Fibroblast of skin of abdomen (primary cell): ENCODE measurements around the gene C1QBP. TPM values are rescaled to one million over a fixed set of nuclear protein-coding genes. Genes with fewer than 3 reads are reported as not detected.
"Not testable (repeated sequence)": the region's sequence is repeated elsewhere in the genome, so short reads cannot be mapped to it uniquely, and the experiment has no call there.

ENCODE experiments used
- DNase-seq: peaks from one replicate; pipeline ENCODE4 v3.0.0-alpha.2; 2013
- polyA plus RNA-seq, 2 experiments: library from polyadenylated mRNA; unstranded; fragments of 120-200 nt; gene quantifications; one replicate each; pipeline ENCODE4 v1.2.1, GENCODE V29; 2013; ENCODE audit not compliant: insufficient read length in 2 of 2

C1QBP gene
- polyA plus RNA-seq (2013, experiment 1 of 2; ENCODE audit: insufficient read length), result 152 TPM
- polyA plus RNA-seq (2013, experiment 2 of 2; ENCODE audit: insufficient read length), result 151 TPM

GRCh38 chr17:5438716-5439445 is at the start of gene C1QBP:
TSS of gene C1QBP (minus strand) at chr17:5439155. CDS start at chr17:5439073, 82 bp downstream.
- DNase-seq, result peak; percentile 87

DNA sequence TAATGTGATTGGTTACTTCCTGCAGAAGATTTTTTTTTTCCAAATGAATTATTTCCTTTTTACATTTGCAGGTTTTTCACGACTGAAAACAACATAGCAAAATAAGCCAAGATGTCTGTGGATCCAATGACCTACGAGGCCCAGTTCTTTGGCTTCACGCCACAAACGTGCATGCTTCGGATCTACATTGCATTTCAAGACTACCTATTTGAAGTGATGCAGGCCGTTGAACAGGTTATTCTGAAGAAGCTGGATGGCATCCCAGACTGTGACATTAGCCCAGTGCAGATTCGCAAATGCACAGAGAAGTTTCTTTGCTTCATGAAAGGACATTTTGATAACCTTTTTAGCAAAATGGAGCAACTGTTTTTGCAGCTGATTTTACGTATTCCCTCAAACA is 49.8 kb upstream of the C1QBP start:
- DNase-seq, result no peak

- DNase-seq, result peak; percentile 100
These were observed 47.5 kb upstream of the C1QBP start, which contains the start of gene MIS12 for GRCh38 chr17:5486206-5487124. TSS of gene MIS12 (plus strand) at chr17:5486566. CDS start at chr17:5488863, 2,297 bp downstream.

- peak; percentile 41 for DNase-seq
These were observed 46.6 kb upstream of the C1QBP start, which contains the start of gene DERL2 for GRCh38 chr17:5485270-5486205. TSS of gene DERL2 (minus strand) at chr17:5486178. CDS start at chr17:5486161, 17 bp downstream.

- DNase-seq, result no peak
These were observed 42.5 kb upstream of the C1QBP start for GRCh38 chr17:5481451-5481850.

GRCh38 chr17:5480962-5481361 is 42.0 kb upstream of the C1QBP start:
- DNase-seq, result no peak

GRCh38 chr17:5478992-5479391 is 40.0 kb upstream of the C1QBP start:
- no peak for DNase-seq

DNA sequence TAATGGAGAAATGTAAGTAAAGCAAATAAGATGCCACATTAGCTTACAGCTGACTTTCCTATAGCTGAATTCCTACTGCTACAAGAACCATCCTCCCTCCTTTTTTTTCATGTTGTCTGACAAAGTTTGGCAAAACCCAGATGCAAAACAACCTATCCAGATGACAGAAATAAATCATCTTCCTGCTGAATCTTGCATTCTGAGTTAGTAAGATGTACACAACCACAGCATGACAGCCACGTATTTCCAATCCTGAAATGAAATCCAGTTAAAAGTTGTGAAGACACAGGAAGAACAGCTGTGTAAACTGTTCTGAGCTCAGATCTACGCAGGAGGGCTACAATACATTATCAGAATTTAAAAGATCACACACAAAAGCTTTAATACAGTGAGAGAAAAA is 35.0 kb upstream of the C1QBP start:
- DNase-seq, result no peak

- no peak for DNase-seq
These were observed 33.6 kb upstream of the C1QBP start for GRCh38 chr17:5472511-5472910.

DNA sequence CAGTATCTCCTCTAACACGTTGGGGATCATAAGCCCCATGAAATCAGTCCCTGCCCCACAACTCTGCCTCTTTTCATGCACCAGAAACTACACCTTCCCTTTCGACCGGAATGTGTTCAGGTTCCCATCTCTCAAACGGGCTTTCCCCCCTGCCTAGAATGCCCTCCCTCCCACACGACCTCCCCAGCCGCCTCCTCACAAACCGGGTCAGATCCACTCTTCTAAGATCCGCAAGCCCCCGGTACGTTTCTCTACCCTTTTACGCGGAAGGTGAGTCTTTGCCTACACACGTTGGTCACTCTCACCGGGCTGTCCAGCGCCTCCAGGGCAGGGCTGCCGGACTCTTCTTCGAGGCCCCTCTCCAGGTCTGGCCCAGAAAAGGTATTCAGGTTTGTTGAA is 29.1 kb upstream of the C1QBP start:
- no peak for DNase-seq

- DNase-seq, result no peak
These were observed 28.5 kb upstream of the C1QBP start for GRCh38 chr17:5467416-5467815.

DNA sequence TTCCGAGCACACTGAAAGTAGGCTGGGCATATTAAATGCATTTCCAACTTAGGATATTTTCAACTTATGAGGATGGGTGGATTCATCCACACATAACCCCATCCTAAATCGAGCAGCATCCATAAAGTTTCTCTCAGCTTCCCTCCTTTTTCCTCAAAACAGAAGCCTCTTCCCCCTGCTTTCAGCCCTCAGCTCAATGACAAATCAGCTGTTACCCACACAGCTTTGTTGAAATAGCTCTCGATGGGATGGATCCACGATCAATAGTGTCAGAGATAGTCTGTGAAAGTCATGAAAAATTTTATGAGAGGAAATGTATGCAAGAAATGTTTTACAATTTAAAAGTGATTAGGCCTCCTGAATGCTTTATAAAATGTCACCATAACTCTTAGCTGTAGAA is 27.3 kb upstream of the C1QBP start:
- no peak for DNase-seq

GRCh38 chr17:5464717-5465507 is 26.0 kb upstream of the C1QBP start:
- DNase-seq, result no peak

- DNase-seq, result no peak
These were observed 7.8 kb upstream of the C1QBP start for GRCh38 chr17:5446786-5447185.

- no peak for DNase-seq
These were observed 5.3 kb upstream of the C1QBP start for GRCh38 chr17:5444209-5444608.

GRCh38 chr17:5443728-5444127 is 4.8 kb upstream of the C1QBP start:
- no peak for DNase-seq

- no peak for DNase-seq
These were observed 450 bp upstream of the C1QBP start for GRCh38 chr17:5439446-5439764.

- DNase-seq, result peak; percentile 35
These were observed 1.1 kb downstream of the C1QBP start for GRCh38 chr17:5437721-5438317.

DNA sequence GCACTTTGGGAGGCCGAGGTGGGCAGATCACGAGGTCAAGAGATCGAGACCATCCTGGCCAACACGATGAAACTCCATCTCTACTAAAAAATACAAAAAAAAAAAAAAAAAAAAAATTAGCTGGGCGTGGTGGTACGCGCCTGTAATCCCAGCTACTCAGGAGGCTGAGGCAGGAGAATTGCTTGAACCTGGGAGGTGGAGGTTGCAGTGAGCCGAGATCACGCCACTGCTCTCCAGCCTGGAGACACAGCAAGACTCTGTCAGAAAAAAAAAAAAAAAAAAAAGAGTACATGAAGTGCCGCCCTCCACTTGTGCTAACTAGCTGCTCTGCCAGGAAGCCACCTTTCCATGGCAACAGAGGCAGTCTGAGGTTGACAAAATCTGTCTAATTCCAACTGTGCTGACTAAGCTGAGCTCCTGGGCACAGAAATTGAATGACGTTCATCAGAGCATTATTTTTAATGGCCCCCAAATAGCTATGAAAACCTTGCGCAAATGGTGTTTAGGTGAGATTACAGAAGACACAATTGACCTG is 3.1 kb downstream of the C1QBP start:
- not testable (repeated sequence) for DNase-seq

- no peak for DNase-seq
These were observed 4.0 kb downstream of the C1QBP start for GRCh38 chr17:5434984-5435383.
